ENCODE data around the gene ABCC5. TPM values are rescaled to one million over a fixed set of nuclear protein-coding genes. Genes with fewer than 3 reads are reported as not detected.

The ABCC5 gene
- total RNA-seq, 1 experiment from 2014 or later: 35.1 TPM

- in situ Hi-C loops (cut with HindIII; ENCODE audit: low pct_unique_long_range_greater_than_20kb, low sequenced_read_pairs): no loop called here
- CTCF ChIA-PET: no interaction called here
- no peaks in the 10 kb centered on the region for H3K36me3 ChIP-seq (ENCODE audit: control insufficient read depth, insufficient read depth, low read length)
- DNase-seq (ENCODE audit: low read depth, low spot score) (no peak), ATAC-seq (no peak)
- H3K27ac ChIP-seq (ENCODE audit: low read length): no peak overlapping the region
- H3K27me3 ChIP-seq (ENCODE audit: control insufficient read depth, insufficient read depth, low read length): no peaks in the 10 kb centered on the region
- POLR2A ChIA-PET: no interaction called here
- H3K4me1 ChIP-seq (ENCODE audit: control insufficient read depth, insufficient read depth, low read length): no peaks in the 10 kb centered on the region
- no TSS peak for BruUV-seq (replicated peaks)
- no peaks in the 10 kb centered on the region for H3K9me3 ChIP-seq (ENCODE audit: control insufficient read depth, insufficient read depth, low read depth, low read length)
- intact Hi-C loops (cut with micrococcal nuclease; ENCODE audit: unreplicated experiment): no loop called here
- H3K4me3 ChIP-seq (ENCODE audit: low read depth in 2 of 2, low read length in 2 of 2): no peak overlapping the region
- TF ChIP-seq POLR2AphosphoS5 (IDR thresholded peaks at IDR 0.05; ENCODE audit: low read depth, low read length) (no peak), TCF7L2 (IDR thresholded peaks at IDR 0.05; ENCODE audit: low read depth, low read length) (no peak)
Observed at GRCh38 chr3:183912895-183913579, 104.6 kb downstream of the ABCC5 start.

GRCh38 chr3:183911763-183912506 is 105.7 kb downstream of the ABCC5 start:
- Histone ChIP-seq H3K27me3 (ENCODE audit: control insufficient read depth, insufficient read depth, low read length) (no peaks in the 10 kb centered on the region), H3K4me1 (ENCODE audit: control insufficient read depth, insufficient read depth, low read length) (0 out of 2 replicates have a peak, but pooled peaks cover 2% of the 10 kb centered on the region), H3K36me3 (ENCODE audit: control insufficient read depth, insufficient read depth, low read length) (no peaks in the 10 kb centered on the region), H3K4me3 (ENCODE audit: low read depth in 2 of 2, low read length in 2 of 2) (no peak overlapping the region), H3K27ac (ENCODE audit: low read length) (no peak overlapping the region), H3K9me3 (ENCODE audit: control insufficient read depth, insufficient read depth, low read depth, low read length) (no peaks in the 10 kb centered on the region)
- TF ChIP-seq POLR2AphosphoS5 (IDR thresholded peaks at IDR 0.05; ENCODE audit: low read depth, low read length): no peak
- TF ChIP-seq REST (IDR thresholded peaks at IDR 0.05; ENCODE audit: insufficient read depth in 1 of 2, low read depth in 2 of 2, low read length in 1 of 2): no peak
- TF ChIP-seq CTCF (IDR thresholded peaks at IDR 0.05): no peak
- TF ChIP-seq TCF7L2 (IDR thresholded peaks at IDR 0.05; ENCODE audit: low read depth, low read length): no peak
- no peak for TF ChIP-seq SIN3A (IDR thresholded peaks at IDR 0.05; ENCODE audit: borderline replicate concordance, insufficient read depth, low read depth, low read length)
- in situ Hi-C loops (cut with HindIII; ENCODE audit: low pct_unique_long_range_greater_than_20kb, low sequenced_read_pairs): no loop called here
- CTCF ChIA-PET: interaction anchor here (0.5 to 0.7 kb wide), 2 partner anchors 21 to 460 kb away, joined by 4 to 7 read pairs; no protein-coding TSS in a partner anchor
- intact Hi-C loops (cut with micrococcal nuclease; ENCODE audit: unreplicated experiment): no loop called here
- BruUV-seq (replicated peaks): no TSS peak
- POLR2A ChIA-PET: interaction anchor here (0.5 to 0.6 kb wide), 2 partner anchors 30 to 250 kb away, joined by 6 to 9 read pairs; no protein-coding TSS in a partner anchor
- ATAC-seq: no peak
- DNase-seq (ENCODE audit: low read depth, low spot score): peak; percentile 10
